GM23248 (cell line): Measurements from ENCODE around the gene TRAFD1. TPM values are rescaled to one million over a fixed set of nuclear protein-coding genes. Genes with fewer than 3 reads are reported as not detected.

Experiments used
- DNase-seq: peaks from one replicate; pipeline ENCODE4 v3.0.0-alpha.2; 2015
- H2AFZ ChIP-seq: fragments of 200-600 bp; sonication (generic); 2 replicates; pipeline ENCODE4 v1.6.1; 2016; ENCODE audit warnings: antibody characterized with exemption
- H3F3A ChIP-seq: fragments of 200-600 bp; sonication (generic); 2 replicates; pipeline ENCODE4 v1.6.1; 2016; ENCODE audit warnings: mild to moderate bottlenecking, antibody characterized with exemption, mixed run types; ENCODE audit not compliant: insufficient read depth
- H3K27ac ChIP-seq: fragments of 200-600 bp; sonication (generic); 2 replicates; pipeline ENCODE4 v1.5.1; 2016; ENCODE audit warnings: mild to moderate bottlenecking
- H3K27me3 ChIP-seq: fragments of 200-600 bp; sonication (generic); replicated peaks from 2 replicates; pipeline ENCODE4 v1.6.1; 2016; ENCODE audit warnings: mild to moderate bottlenecking; ENCODE audit not compliant: insufficient read depth
- H3K36me3 ChIP-seq: fragments of 200-600 bp; sonication (generic); 2 replicates; pipeline ENCODE4 v1.6.1; 2016; ENCODE audit warnings: low read depth, mild to moderate bottlenecking
- H3K4me1 ChIP-seq: fragments of 200-600 bp; sonication (generic); 2 replicates; pipeline ENCODE4 v1.6.1; 2016; ENCODE audit warnings: mild to moderate bottlenecking; ENCODE audit not compliant: insufficient read depth
- H3K4me2 ChIP-seq: fragments of 200-600 bp; sonication (generic); one replicate; pipeline ENCODE4 v1.6.1; 2016; ENCODE audit warnings: mild to moderate bottlenecking; ENCODE audit not compliant: unreplicated experiment
- H3K4me3 ChIP-seq: fragments of 200-600 bp; sonication (generic); 2 replicates; pipeline ENCODE4 v1.5.1; 2016; ENCODE audit warnings: mild to moderate bottlenecking
- H3K79me2 ChIP-seq: fragments of 200-600 bp; sonication (generic); 2 replicates; pipeline ENCODE4 v1.6.1; 2016; ENCODE audit warnings: mild to moderate bottlenecking; ENCODE audit not compliant: insufficient read depth
- H3K9ac ChIP-seq: fragments of 200-600 bp; sonication (generic); 2 replicates; pipeline ENCODE4 v1.6.1; 2016; ENCODE audit warnings: mild to moderate bottlenecking
- H3K9me2 ChIP-seq: fragments of 200-600 bp; sonication (generic); 2 replicates; pipeline ENCODE4 v1.6.1; 2016; ENCODE audit warnings: mixed run types, mild to moderate bottlenecking, moderate library complexity; ENCODE audit not compliant: insufficient read depth
- H3K9me3 ChIP-seq: fragments of 200-600 bp; sonication (generic); one replicate; pipeline ENCODE4 v1.6.1; 2017; ENCODE audit warnings: low read depth
- H4K20me1 ChIP-seq: fragments of 200-600 bp; sonication (generic); 2 replicates; pipeline ENCODE4 v1.6.0; 2016; ENCODE audit not compliant: insufficient read depth
- EZH2 ChIP-seq: fragments of 200-600 bp; sonication (generic); IDR thresholded peaks from 2 replicates; pipeline ENCODE4 v1.6.1; 2018; ENCODE audit warnings: antibody characterized with exemption, mild to moderate bottlenecking; ENCODE audit not compliant: insufficient read depth, poor library complexity, severe bottlenecking
- EZH2phosphoT487 ChIP-seq: fragments of 200-600 bp; sonication (generic); IDR thresholded peaks from 2 replicates; pipeline ENCODE4 v1.6.1; 2018; ENCODE audit warnings: antibody characterized with exemption, moderate library complexity, mild to moderate bottlenecking, low read depth; ENCODE audit not compliant: insufficient read depth
- WGBS, 2 experiments: methylation state at CpG; one replicate each; pipeline ENCODE4 v1.1.6; 2015 to 2017; ENCODE audit warnings: low lambda C conversion rate in 2 of 2, low coverage in 1 of 2; ENCODE audit errors: missing lambda C conversion rate in 2 of 2; 5-methylcytosine and 5-hydroxymethylcytosine counted together
- in situ Hi-C: fragments of 300-500 bp; cut with MboI; formaldehyde crosslinking; loops from 2 replicates; pipeline ENCODE4 v1.15.0; 2020
- polyA plus RNA-seq: library from polyadenylated mRNA; unstranded; fragments of >200 nt; fragmentation: Nextera tagmentation; extraction: Ambion mirVana; gene quantifications from 2 replicates; pipeline ENCODE4 v1.2.1, GENCODE V29; 2016
- total RNA-seq: library from RNA; depleted of rRNA; stranded (reverse); fragments of >200 nt; shearing (Covaris generic); gene quantifications from 2 replicates; pipeline ENCODE4 v1.2.3, GENCODE V29; 2014

Gene TRAFD1
- total and polyA plus RNA-seq, 2 experiments from 2014 or later = 31.7 to 34.2 TPM

- no peaks in the 10 kb centered on the region for H3K36me3 ChIP-seq
- H3K9ac ChIP-seq = no peak overlapping the region
- WGBS, 2 experiments = 84 to 87% methylated on average over 7 of the region's 7 CpGs
- in situ Hi-C loops = no loop called here
- no peaks in the 10 kb centered on the region for H3K4me1 ChIP-seq
- H3K9me2 ChIP-seq = no peaks in the 10 kb centered on the region
- H3K79me2 ChIP-seq = no peaks in the 10 kb centered on the region
- H3K9me3 ChIP-seq = no peaks in the 10 kb centered on the region
- H4K20me1 ChIP-seq = no peaks in the 10 kb centered on the region
- no peaks in the 10 kb centered on the region for H3F3A ChIP-seq
- no peak overlapping the region for H3K27ac ChIP-seq
- no peak overlapping the region for H3K4me3 ChIP-seq
- TF ChIP-seq EZH2phosphoT487 (no peak), EZH2 (no peak)
- H2AFZ ChIP-seq = no peak overlapping the region
- DNase-seq = no peak
- no peaks in the 10 kb centered on the region for H3K27me3 ChIP-seq
- no peak overlapping the region for H3K4me2 ChIP-seq
These were observed 44.6 kb downstream of the TRAFD1 start for GRCh38 chr12:112169966-112170365.

DNA sequence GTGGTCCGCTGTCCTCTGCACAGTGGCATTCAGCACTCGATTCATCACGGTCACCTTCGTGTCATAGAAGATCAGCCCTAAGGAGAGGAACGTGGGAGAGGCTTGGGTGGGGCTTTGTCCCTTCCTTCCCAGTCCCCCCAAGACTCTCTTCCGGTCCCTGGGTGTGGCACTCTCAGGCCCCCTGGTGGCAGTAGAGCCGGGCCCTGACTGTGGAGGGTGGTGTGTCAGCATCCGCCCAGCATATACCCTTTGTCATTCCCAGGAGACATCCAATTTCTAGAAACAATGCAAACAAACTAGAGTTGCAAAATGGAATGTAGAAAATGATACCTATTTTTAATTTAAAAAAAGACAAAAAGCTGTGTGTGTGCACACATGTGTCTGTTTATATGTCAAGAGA, 45.0 kb downstream of the TRAFD1 start:
- H4K20me1 ChIP-seq = no peaks in the 10 kb centered on the region
- TF ChIP-seq EZH2phosphoT487 (no peak), EZH2 (no peak)
- H3K4me2 ChIP-seq = no peak overlapping the region
- no peak overlapping the region for H3K4me3 ChIP-seq
- no peaks in the 10 kb centered on the region for H3K36me3 ChIP-seq
- H3K9ac ChIP-seq = no peak overlapping the region
- H3K27me3 ChIP-seq = no peaks in the 10 kb centered on the region
- DNase-seq = peak; percentile 61
- in situ Hi-C loops = no loop called here
- H3K4me1 ChIP-seq = no peaks in the 10 kb centered on the region
- no peak overlapping the region for H3K27ac ChIP-seq
- H3F3A ChIP-seq = no peaks in the 10 kb centered on the region
- H3K79me2 ChIP-seq = no peaks in the 10 kb centered on the region
- H2AFZ ChIP-seq = no peak overlapping the region
- H3K9me3 ChIP-seq = no peaks in the 10 kb centered on the region
- H3K9me2 ChIP-seq = no peaks in the 10 kb centered on the region
- WGBS, 2 experiments = 51 to 53% methylated on average over 8 of the region's 8 CpGs

- TF ChIP-seq EZH2phosphoT487 (no peak), EZH2 (no peak)
- DNase-seq = no peak
- no peak overlapping the region for H3K4me3 ChIP-seq
- H3K9ac ChIP-seq = no peak overlapping the region
- in situ Hi-C loops = no loop called here
- H4K20me1 ChIP-seq = no peaks in the 10 kb centered on the region
- no peaks in the 10 kb centered on the region for H3K27me3 ChIP-seq
- no peaks in the 10 kb centered on the region for H3K9me2 ChIP-seq
- no peak overlapping the region for H3K4me2 ChIP-seq
- no peaks in the 10 kb centered on the region for H3F3A ChIP-seq
- H3K9me3 ChIP-seq = no peaks in the 10 kb centered on the region
- WGBS, 2 experiments = 90 to 91% methylated on average over 17 of the region's 17 CpGs
- H3K36me3 ChIP-seq = no peaks in the 10 kb centered on the region
- H3K4me1 ChIP-seq = no peaks in the 10 kb centered on the region
- no peaks in the 10 kb centered on the region for H3K79me2 ChIP-seq
- H2AFZ ChIP-seq = no peak overlapping the region
- H3K27ac ChIP-seq = no peak overlapping the region
These were observed 45.7 kb downstream of the TRAFD1 start for GRCh38 chr12:112170971-112171596.

DNA sequence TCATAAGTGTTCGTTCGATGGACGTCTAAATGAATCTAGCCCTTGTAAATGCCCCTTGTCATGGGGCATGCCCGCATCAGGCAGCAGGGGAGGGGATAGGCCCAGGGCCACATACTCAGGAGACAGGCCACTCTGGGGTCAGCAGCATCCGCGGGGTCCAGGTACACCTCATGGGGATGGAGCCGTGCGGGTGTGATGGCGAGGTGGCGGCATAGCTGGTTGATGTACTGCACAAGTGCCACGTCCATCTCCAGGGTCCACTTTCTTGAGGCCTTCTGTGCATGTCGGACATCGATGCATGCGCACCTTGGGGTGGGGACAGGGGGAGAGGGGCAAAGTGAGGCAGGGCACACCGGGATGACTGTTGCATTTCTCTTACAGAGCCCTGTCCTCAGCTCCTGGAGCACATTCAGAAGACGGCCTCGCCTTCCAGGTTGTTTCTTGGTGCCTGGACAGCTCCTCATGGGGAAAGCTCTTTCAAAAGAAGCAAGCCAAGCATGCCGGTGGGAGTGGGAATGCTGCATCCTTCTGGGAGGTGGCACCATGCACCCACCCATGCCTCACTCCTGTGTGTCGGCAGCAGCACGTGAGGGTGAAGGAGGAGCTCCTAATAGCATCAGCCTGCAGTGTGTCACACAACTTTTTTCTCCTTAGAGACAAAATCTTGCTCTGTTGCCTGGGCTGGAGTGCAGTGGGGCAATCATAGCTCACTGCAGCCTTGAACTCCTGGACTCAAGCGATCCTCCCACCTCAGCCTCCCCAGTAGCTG, 47.4 kb downstream of the TRAFD1 start:
- H3K9ac ChIP-seq = no peak overlapping the region
- WGBS, 2 experiments = 91 to 94% methylated on average over 21 of the region's 21 CpGs
- H3K79me2 ChIP-seq = no peaks in the 10 kb centered on the region
- no peaks in the 10 kb centered on the region for H3K27me3 ChIP-seq
- no peaks in the 10 kb centered on the region for H3K36me3 ChIP-seq
- no peak overlapping the region for H2AFZ ChIP-seq
- no peaks in the 10 kb centered on the region for H3K4me1 ChIP-seq
- H4K20me1 ChIP-seq = no peaks in the 10 kb centered on the region
- no peak overlapping the region for H3K4me3 ChIP-seq
- no peak overlapping the region for H3K27ac ChIP-seq
- H3F3A ChIP-seq = no peaks in the 10 kb centered on the region
- in situ Hi-C loops = no loop called here
- H3K9me3 ChIP-seq = no peaks in the 10 kb centered on the region
- TF ChIP-seq EZH2phosphoT487 = no peak
- TF ChIP-seq EZH2 = no peak
- no peak for DNase-seq
- no peaks in the 10 kb centered on the region for H3K9me2 ChIP-seq
- no peak overlapping the region for H3K4me2 ChIP-seq
